Large intestine (tissue), 3 donors: Measurements from ENCODE around the gene FALEC. TPM values are rescaled to one million over a fixed set of nuclear protein-coding genes. Genes with fewer than 3 reads are reported as not detected.
"Not testable (repeated sequence)": the region's sequence is repeated elsewhere in the genome, so short reads cannot be mapped to it uniquely, and the experiment has no call there.

ENCODE experiments used
- DNase-seq, 2 donors: peaks; one replicate each; pipeline versions ENCODE4 v3.0.0 to v3.0.0-alpha.2; 2013
- H3K27ac ChIP-seq: one replicate; pipeline ENCODE4 v1.5.1; 2013; ENCODE audit warnings: low read length
- H3K27me3 ChIP-seq: 2 replicates; pipeline ENCODE4 v1.6.1; 2013; ENCODE audit warnings: low read length; ENCODE audit not compliant: control insufficient read depth, insufficient read depth
- H3K36me3 ChIP-seq: 2 replicates; pipeline ENCODE4 v1.6.1; 2013; ENCODE audit warnings: low read length; ENCODE audit not compliant: control insufficient read depth, insufficient read depth
- H3K4me1 ChIP-seq: one replicate; pipeline ENCODE4 v1.6.1; 2013; ENCODE audit warnings: low read length; ENCODE audit not compliant: control insufficient read depth, insufficient read depth
- H3K4me3 ChIP-seq: one replicate; pipeline ENCODE4 v1.5.1; 2013; ENCODE audit warnings: low read length
- H3K9me3 ChIP-seq: one replicate; pipeline ENCODE4 v1.6.1; 2013; ENCODE audit warnings: mild to moderate bottlenecking, low read depth, low read length, moderate library complexity; ENCODE audit not compliant: control insufficient read depth
- WGBS: methylation state at CpG from one replicate; pipeline ENCODE4 v1.1.5; 2013; ENCODE audit warnings: low lambda C conversion rate; ENCODE audit not compliant: insufficient coverage; 5-methylcytosine and 5-hydroxymethylcytosine counted together
- polyA plus RNA-seq: library from polyadenylated mRNA; unstranded; fragments of 120-200 nt; gene quantifications from one replicate; pipeline ENCODE4 v1.2.1, GENCODE V29; 2013

Gene FALEC
- polyA plus RNA-seq, 1 donor: 0.31 TPM

DNA sequence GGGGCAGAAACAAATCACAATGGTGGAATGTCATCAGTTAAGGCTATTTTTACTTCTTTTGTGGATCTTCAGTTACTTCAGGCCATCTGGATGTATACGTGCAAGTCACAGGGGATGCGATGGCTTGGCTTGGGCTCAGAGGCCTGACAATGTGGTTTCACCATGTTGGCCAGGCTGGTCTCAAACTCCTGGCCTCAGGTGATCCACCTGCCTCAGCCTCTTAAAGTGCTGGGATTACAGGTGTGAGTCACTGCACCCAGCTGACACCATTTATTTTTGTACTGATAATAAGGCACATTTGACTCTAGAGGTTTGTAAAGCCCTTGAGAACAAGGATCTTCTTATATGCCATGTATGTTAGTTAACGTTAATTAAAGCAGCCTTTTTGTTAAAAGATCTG is 65.4 kb downstream of the FALEC start:
- H3K4me1 ChIP-seq, H3K27ac ChIP-seq, DNase-seq, H3K27me3 ChIP-seq, H3K9me3 ChIP-seq, H3K4me3 ChIP-seq: not testable (repeated sequence)
- WGBS: no CpG with 5 or more reads among the region's 3 CpGs
- H3K36me3 ChIP-seq: peaks cover 10% of the 10 kb centered on the region

DNA sequence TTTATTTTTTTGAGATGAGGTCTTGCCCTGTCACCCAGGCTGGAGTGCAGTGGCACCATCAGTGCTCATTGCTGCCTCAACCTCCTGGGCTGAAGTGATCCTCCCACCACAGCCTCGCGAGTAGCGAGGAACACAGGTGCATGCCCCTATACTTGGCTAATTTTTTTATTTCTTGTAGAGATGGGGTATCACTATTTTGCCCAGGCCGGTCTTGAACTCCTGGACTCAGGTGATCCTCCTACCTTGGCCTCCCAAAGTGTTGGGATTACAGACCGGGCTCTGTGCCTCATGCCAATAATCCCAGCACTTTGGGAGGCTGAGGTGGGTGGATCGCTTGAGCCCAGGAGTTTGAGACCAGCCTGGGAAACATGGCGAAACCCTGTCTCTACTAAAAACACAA is 65.9 kb downstream of the FALEC start:
- H3K4me1 ChIP-seq, H3K27ac ChIP-seq, H3K27me3 ChIP-seq, H3K36me3 ChIP-seq, DNase-seq, H3K9me3 ChIP-seq, H3K4me3 ChIP-seq: not testable (repeated sequence)
- WGBS: 100% methylated on average over 1 of the region's 7 CpGs

DNA sequence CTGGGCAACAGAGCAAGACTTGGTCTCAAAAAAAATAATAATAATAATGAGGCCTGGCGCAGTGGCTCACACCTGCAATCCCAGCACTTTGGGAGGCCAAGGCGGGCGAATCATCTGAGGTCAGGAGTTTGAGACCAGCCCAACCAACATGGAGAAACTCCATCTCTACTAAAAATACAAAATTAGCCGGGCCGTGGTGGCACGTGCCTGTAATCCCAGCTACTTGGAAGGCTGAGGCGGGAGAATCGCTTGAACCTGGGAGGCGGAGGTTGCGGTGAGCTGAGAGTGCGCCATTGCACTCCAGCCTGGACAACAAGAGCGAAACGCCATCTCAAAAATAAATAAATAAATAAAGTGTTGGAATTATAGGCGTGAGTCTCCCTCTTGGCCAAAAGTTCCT is 66.4 kb downstream of the FALEC start:
- H3K27me3 ChIP-seq, H3K4me1 ChIP-seq, H3K36me3 ChIP-seq, H3K27ac ChIP-seq, H3K4me3 ChIP-seq, DNase-seq, H3K9me3 ChIP-seq: not testable (repeated sequence)
- WGBS: no CpG with 5 or more reads among the region's 14 CpGs

DNA sequence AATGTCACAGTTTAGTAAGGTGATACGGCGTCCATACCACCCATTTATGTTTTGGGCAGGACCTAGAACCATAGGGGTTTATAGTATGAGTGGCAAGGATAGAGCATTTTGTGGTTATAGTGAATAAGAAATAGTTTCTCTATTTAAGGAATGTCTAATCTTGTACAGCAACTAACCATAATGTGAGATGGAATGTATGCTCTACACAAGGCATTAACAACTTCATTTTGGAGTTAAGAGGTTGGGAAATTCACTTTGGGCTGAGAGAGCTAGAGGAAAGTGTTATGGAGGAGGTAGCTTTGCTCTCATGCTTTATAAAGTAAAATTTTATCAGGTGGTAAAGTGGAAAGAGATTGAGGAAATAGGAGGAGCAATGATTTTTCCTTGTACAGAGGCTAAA is 66.8 kb downstream of the FALEC start:
- no CpG with 5 or more reads among the region's 2 CpGs for WGBS
- Histone ChIP-seq H3K4me1 (peaks cover 6% of the 10 kb centered on the region), H3K9me3 (no peaks in the 10 kb centered on the region), H3K36me3 (peaks cover under 1% of the 10 kb centered on the region), H3K4me3 (no peak overlapping the region), H3K27ac (no peak overlapping the region), H3K27me3 (no peaks in the 10 kb centered on the region)
- DNase-seq: no peak

Other genes with a start within 250 kb of the FALEC start
- gene APH1A, start 246.7 kb upstream of the FALEC start, polyA plus RNA-seq: 172 TPM
- 32.4 TPM for gene C1orf54, start 243.0 kb upstream of the FALEC start, polyA plus RNA-seq
- 3.4 TPM for gene CIART, start 233.2 kb upstream of the FALEC start, polyA plus RNA-seq
- gene MRPS21, start 221.9 kb upstream of the FALEC start, polyA plus RNA-seq: 55.3 TPM
- 105 TPM for gene PRPF3, start 194.2 kb upstream of the FALEC start, polyA plus RNA-seq
- 33.2 TPM for gene RPRD2, start 151.6 kb upstream of the FALEC start, polyA plus RNA-seq
- gene TARS2, start 28.3 kb upstream of the FALEC start, polyA plus RNA-seq: 21.8 TPM
- 4.6 TPM for gene ECM1, start 7.6 kb upstream of the FALEC start, polyA plus RNA-seq
- gene ADAMTSL4, start 33.7 kb downstream of the FALEC start, polyA plus RNA-seq: 15.9 TPM
- 225 TPM for gene MCL1, start 63.9 kb downstream of the FALEC start, polyA plus RNA-seq
- gene ENSA, start 113.9 kb downstream of the FALEC start, polyA plus RNA-seq: 135 TPM
- gene GOLPH3L, start 181.4 kb downstream of the FALEC start, polyA plus RNA-seq: 41.4 TPM
- gene HORMAD1, start 205.1 kb downstream of the FALEC start, polyA plus RNA-seq: 0.21 TPM